ENCODE data around the gene DOCK4.

DNA sequence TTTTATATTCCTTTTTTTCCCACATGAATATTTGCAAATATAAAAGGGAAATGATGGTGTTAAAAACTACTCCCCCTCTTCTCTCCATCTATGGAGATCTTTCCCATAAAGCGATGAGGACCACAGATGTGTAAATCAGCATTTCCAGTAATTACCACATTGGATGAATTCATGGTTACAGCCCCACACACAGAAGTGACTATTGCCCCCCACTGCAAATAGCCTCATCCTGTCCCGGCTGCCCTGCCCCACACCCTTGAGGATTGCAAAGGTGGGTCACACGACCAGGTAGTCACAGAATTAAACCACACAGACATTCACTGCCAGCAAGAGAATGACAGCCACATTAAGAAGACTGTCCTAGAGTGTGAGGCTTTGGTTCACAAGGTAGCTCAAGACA, 145.1 kb downstream of the DOCK4 start:
- TF ChIP-seq, protein P1, sequence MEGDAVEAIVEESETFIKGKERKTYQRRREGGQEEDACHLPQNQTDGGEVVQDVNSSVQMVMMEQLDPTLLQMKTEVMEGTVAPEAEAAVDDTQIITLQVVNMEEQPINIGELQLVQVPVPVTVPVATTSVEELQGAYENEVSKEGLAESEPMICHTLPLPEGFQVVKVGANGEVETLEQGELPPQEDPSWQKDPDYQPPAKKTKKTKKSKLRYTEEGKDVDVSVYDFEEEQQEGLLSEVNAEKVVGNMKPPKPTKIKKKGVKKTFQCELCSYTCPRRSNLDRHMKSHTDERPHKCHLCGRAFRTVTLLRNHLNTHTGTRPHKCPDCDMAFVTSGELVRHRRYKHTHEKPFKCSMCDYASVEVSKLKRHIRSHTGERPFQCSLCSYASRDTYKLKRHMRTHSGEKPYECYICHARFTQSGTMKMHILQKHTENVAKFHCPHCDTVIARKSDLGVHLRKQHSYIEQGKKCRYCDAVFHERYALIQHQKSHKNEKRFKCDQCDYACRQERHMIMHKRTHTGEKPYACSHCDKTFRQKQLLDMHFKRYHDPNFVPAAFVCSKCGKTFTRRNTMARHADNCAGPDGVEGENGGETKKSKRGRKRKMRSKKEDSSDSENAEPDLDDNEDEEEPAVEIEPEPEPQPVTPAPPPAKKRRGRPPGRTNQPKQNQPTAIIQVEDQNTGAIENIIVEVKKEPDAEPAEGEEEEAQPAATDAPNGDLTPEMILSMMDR (IDR thresholded peaks at IDR 0.05; ENCODE audit: low read depth, low read length, missing input control): no peak
- TF ChIP-seq JUND (IDR thresholded peaks at IDR 0.05): no peak

Data from liver (tissue), 3 donors.